Kidney glomerular epithelial cell (primary cell): ENCODE measurements around the gene TIGD7.
A peak's percentile ranks its signal among the peaks of the same experiment; 100 is the strongest.
"Not testable (repeated sequence)": the region's sequence is repeated elsewhere in the genome, so short reads cannot be mapped to it uniquely, and the experiment has no call there.

ENCODE experiments used
- DNase-seq: peaks from one replicate; lab custom pipeline; 2025; lab: John Stamatoyannopoulos, UW

Gene TIGD7

GRCh38 chr16:3282730-3283542 lies 22.3 kb downstream of the TIGD7 start, which contains the start of gene ZNF263:
Gene ZNF263 (plus strand): TSS chr16:3283491. CDS start chr16:3283819, 328 bp downstream.
- DNase-seq = peak; percentile 96

DNA sequence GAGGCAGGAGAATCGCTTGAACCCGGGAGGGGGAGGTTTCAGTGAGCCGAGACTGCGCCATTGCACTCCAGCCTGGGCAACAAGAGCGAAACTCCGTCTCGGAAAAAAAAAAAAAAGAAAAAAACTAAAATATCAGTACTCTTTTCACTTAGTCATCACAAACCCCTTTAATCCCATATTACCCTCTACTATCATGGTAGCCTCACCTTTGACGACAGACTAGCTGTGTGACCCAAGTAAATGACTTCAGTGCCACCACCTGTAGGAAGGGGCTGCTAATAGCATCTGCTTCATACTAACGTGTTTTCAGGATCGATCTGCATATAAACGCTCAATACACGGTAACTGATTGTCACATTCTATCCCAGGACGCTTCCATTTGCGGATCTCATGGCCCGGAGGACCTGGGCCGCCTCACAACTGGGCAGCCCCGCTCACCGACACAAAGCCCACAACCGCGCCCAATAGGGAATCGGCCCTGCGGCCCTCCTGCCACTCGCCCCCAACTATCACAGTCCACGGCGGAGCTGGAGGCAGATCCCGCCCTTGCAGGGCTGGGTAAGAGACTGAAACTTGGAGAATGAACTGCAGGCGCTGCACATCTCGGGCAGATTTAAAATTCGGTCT lies 23.0 kb downstream of the TIGD7 start:
- DNase-seq = peak; percentile 86

- no peak for DNase-seq
Measured at GRCh38 chr16:3281222-3281820, 23.9 kb downstream of the TIGD7 start.

GRCh38 chr16:3276679-3277078 lies 28.6 kb downstream of the TIGD7 start:
- no peak for DNase-seq

DNA sequence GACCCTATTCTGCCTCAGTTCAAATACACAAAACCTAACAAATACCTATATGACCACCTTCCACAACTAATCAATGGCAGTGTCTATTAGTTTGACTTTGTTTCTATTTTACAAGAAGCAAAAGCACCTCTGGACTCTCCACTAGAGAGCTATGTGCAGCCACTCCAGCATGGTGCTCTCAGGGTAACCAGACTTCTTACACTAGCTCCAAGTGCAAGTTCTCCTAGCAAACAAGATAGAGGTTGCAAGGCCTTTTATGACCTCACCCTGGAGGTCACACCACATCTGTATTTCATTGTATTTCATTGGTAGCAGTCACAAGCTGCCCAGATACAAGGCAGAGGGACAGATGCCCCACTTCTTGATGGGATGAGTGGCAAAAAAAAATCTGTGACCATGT lies 30.3 kb downstream of the TIGD7 start:
- no peak for DNase-seq

GRCh38 chr16:3274490-3274889 lies 30.7 kb downstream of the TIGD7 start:
- no peak for DNase-seq

GRCh38 chr16:3271281-3271680 lies 33.9 kb downstream of the TIGD7 start:
- DNase-seq = not testable (repeated sequence)

DNA sequence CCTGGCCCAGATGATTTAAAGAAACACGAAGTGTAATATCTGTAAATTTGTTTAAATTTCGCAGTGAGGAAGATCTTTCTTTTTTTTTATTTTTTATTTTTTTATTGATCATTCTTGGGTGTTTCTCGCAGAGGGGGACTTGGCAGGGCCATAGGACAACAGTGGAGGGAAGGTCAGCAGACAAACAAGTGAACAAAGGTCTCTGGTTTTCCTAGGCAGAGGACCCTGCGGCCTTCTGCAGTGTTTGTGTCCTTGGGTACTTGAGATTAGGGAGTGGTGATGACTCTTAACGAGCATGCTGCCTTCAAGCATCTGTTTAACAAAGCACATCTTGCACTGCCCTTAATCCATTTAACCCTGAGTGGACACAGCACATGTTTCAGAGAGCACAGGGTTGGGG lies 34.5 kb downstream of the TIGD7 start:
- DNase-seq = not testable (repeated sequence)

- no peak for DNase-seq
Measured at GRCh38 chr16:3268294-3268693, 36.9 kb downstream of the TIGD7 start.

DNA sequence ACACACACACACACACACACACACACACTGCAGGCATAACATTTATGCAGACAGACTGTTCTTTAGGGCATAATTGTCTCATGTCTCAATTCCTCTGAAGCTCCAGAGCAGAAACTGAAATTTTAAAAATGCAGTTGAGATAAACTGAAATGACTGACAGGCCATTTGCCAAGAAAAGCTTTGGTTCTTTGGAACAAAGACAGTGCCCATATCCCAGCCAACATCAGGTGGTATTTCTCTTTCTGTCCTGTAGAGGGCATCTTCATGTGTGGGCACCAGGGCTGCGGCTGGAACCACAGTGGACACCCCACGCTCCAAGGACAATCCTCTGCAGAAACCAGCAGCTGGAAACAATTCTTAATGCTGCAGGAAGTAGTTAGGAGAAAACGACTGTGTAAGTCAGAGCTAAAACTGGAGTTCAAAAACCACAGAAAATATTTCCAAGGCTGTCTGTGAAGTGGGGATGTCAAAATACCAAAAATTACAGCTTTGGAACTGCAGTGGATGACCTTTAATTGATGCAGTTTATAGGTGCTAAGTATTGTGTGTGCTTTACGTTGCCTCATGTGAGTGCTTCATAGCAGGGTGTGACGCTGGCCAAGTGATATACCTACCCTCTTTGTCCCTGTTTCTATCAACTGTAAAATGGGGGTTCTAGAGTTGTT lies 38.2 kb downstream of the TIGD7 start:
- peak; percentile 44 for DNase-seq

- DNase-seq = peak; percentile 94
Measured at GRCh38 chr16:3264137-3265036, 40.8 kb downstream of the TIGD7 start.

DNA sequence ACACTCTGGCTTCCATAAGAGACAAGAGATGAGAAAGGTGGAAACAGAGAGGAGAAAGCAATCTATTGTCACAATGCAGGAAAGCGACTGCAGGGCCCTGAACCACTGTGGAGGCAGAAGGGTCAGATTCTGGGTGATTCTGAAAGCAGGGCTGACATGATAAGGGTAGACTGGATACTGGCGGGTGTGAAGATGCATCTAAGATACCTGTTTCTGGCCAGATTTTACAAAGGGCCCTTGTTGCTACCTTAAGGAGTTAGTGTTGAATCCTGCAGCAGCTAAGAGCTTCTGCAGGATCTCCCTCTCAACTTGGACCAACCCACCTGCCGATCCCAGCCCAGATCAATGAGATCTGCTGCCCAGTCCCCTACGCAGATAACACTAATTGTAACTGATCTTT lies 42.7 kb downstream of the TIGD7 start:
- no peak for DNase-seq

DNA sequence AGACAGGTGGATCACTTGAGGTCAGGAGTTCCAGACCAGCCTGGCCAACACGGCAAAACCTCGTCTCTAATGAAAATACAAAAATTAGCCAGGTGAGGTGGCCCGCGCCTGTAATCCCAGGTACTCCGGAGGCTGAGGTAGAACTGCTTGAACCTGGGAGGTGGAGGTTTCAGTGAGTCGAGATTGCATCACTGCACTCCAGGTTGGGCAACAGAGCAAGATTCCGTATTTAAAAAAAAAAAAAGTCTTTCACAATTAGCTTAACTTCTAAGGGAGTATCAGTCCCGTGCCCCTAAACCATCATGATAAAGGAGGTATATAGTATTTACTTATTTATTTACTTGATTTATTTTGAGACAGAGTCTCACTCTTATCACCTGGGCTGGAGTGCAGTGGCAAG lies 45.4 kb downstream of the TIGD7 start:
- DNase-seq = no peak

DNA sequence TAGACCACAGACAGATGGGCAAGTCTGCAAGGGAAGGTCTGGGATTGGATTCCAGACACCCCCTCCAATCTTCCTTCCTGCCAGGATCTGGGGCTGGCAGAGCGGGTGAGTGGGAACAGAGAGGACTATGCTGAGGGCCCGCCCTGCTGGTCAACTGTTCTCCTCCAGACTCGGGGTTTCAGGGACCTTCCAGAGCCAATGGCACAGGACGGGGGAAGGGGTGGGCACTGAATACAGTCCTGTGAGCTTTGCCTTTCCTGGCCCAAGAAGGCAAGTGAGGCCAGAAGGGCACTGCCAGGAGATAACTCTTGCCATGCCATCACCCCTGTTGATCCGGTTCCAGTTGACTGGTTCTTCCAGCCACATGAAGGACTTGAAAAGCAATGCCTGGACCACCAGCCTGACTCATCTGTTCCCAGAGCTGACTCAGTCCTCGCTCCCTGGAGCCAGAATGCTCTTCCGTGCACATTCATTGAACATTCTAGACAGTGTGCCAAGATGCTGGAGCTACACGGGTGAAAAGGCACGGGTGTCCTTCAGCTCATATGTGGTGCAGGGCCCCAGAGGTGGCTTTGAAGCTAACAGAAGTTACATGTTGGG lies 48.3 kb downstream of the TIGD7 start:
- peak; percentile 59 for DNase-seq

GRCh38 chr16:3256146-3256865 lies 48.9 kb downstream of the TIGD7 start, which contains the start of gene MEFV:
Gene MEFV (minus strand): TSS chr16:3256633. CDS start chr16:3256587, 46 bp downstream.
- DNase-seq = no peak

GRCh38 chr16:3254309-3254708 lies 50.9 kb downstream of the TIGD7 start:
- DNase-seq = no peak

- DNase-seq = no peak
Measured at GRCh38 chr16:3252967-3253366, 52.3 kb downstream of the TIGD7 start.

DNA sequence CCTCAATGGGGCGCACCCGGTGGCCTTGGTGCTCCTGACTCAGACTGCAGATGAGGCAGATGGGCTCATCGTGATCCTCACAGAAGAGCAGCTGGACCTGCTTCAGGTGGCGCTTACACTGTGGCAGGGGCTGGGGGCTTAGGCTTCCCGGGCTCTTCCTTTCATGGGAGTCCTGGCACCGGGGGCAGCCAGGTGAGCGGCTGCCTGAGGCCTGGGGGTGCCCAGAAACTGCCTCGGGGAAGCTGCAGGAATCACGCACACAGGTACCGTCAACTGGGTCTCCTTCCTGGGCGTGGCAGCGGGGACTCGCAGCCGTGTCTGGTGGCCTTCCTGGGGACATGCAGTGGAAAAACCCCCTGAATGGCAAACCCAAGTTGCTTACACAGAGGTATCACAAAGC lies 55.8 kb downstream of the TIGD7 start:
- no peak for DNase-seq

DNA sequence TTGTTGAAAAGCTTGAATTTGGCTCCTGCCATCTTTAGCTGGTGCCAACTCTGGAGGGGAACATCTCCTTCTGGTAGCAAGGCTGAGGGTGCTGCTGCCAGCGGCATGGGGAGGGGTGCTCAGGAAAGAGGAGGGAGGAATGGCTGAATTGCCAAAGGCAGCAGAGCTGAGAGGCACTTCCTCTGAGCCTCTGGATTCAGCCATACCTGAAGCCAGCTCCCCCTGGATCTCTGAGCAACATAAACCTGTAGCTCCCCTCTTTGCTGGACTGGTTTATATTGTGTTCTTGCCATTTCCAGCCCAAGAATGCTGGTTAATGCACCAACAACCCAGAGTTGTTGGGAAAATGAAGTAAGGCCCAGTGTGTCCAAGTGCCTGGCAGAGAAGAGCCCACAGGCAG lies 56.2 kb downstream of the TIGD7 start:
- DNase-seq = no peak
